ES-I3 (cell line): Measurements from ENCODE around the gene COBL.
A peak's percentile ranks its signal among the peaks of the same experiment; 100 is the strongest.

Experiments used
- H3K36me3 ChIP-seq: 2 replicates; pipeline ENCODE4 v1.6.1; 2013; ENCODE audit warnings: mild to moderate bottlenecking, low read length, control low read depth, moderate library complexity; ENCODE audit not compliant: insufficient read depth
- H3K4me1 ChIP-seq: 2 replicates; pipeline ENCODE4 v1.6.1; 2013; ENCODE audit warnings: mild to moderate bottlenecking, control low read depth, low read length; ENCODE audit not compliant: insufficient read depth
- H3K9ac ChIP-seq: 2 replicates; pipeline ENCODE4 v1.6.1; 2013; ENCODE audit warnings: low read depth, mild to moderate bottlenecking, low read length, moderate library complexity
- H3K9me3 ChIP-seq: 2 replicates; pipeline ENCODE4 v1.6.1; 2013; ENCODE audit warnings: mild to moderate bottlenecking, low read length, moderate library complexity; ENCODE audit not compliant: control insufficient read depth, insufficient read depth

The COBL gene

GRCh38 chr7:51080216-51080615, 236.4 kb downstream of the COBL start:
- peaks cover 25% of the 10 kb centered on the region for H3K4me1 ChIP-seq
- peak overlapping the region; percentile 11; the same call in 1 of the 2 replicates for H3K9ac ChIP-seq
- H3K9me3 ChIP-seq = no peaks in the 10 kb centered on the region
- peaks cover 5% of the 10 kb centered on the region; the same call in 1 of the 2 replicates for H3K36me3 ChIP-seq

- H3K9ac ChIP-seq = no peak overlapping the region
Measured at GRCh38 chr7:51079494-51079893, 237.1 kb downstream of the COBL start.

GRCh38 chr7:51078653-51079052, 238.0 kb downstream of the COBL start:
- H3K9ac ChIP-seq = no peak overlapping the region
- H3K9me3 ChIP-seq = no peaks in the 10 kb centered on the region
- H3K4me1 ChIP-seq = peaks cover 25% of the 10 kb centered on the region
- no peaks in the 10 kb centered on the region; the same call in 1 of the 2 replicates for H3K36me3 ChIP-seq

More at GRCh38 chr7:51079494-51079893, 237.1 kb downstream of the COBL start:
- Histone ChIP-seq H3K4me1 (peaks cover 25% of the 10 kb centered on the region), H3K36me3 (peaks cover 3% of the 10 kb centered on the region; the same call in 1 of the 2 replicates), H3K9me3 (no peaks in the 10 kb centered on the region)

- no peak overlapping the region for H3K9ac ChIP-seq
- no peaks in the 10 kb centered on the region for H3K9me3 ChIP-seq
- H3K4me1 ChIP-seq = peaks cover 25% of the 10 kb centered on the region
- no peaks in the 10 kb centered on the region; the same call in 1 of the 2 replicates for H3K36me3 ChIP-seq
Measured at GRCh38 chr7:51077987-51078370, 238.6 kb downstream of the COBL start.

GRCh38 chr7:51077316-51077986, 239.2 kb downstream of the COBL start:
- Histone ChIP-seq H3K4me1 (peaks cover 21% of the 10 kb centered on the region), H3K36me3 (no peaks in the 10 kb centered on the region; the same call in 1 of the 2 replicates), H3K9me3 (no peaks in the 10 kb centered on the region), H3K9ac (no peak overlapping the region)

- H3K36me3 ChIP-seq = no peaks in the 10 kb centered on the region
Measured at GRCh38 chr7:51075681-51076580, 240.7 kb downstream of the COBL start.

GRCh38 chr7:51073171-51073570, 243.4 kb downstream of the COBL start:
- Histone ChIP-seq H3K4me1 (0 out of 2 replicates have a peak, but pooled peaks cover 2% of the 10 kb centered on the region), H3K36me3 (no peaks in the 10 kb centered on the region), H3K9me3 (no peaks in the 10 kb centered on the region), H3K9ac (no peak overlapping the region)

More at GRCh38 chr7:51075681-51076580, 240.7 kb downstream of the COBL start:
- Histone ChIP-seq H3K9me3 (no peaks in the 10 kb centered on the region), H3K9ac (no peak overlapping the region), H3K4me1 (peaks cover 11% of the 10 kb centered on the region)

GRCh38 chr7:51072281-51072680, 244.3 kb downstream of the COBL start:
- Histone ChIP-seq H3K36me3 (no peaks in the 10 kb centered on the region), H3K9ac (no peak overlapping the region), H3K4me1 (peaks cover 2% of the 10 kb centered on the region; the same call in 1 of the 2 replicates), H3K9me3 (no peaks in the 10 kb centered on the region)

GRCh38 chr7:51071427-51071826, 245.2 kb downstream of the COBL start:
- H3K36me3 ChIP-seq = no peaks in the 10 kb centered on the region
- H3K9me3 ChIP-seq = no peaks in the 10 kb centered on the region
- peaks cover 2% of the 10 kb centered on the region; the same call in 1 of the 2 replicates for H3K4me1 ChIP-seq
- H3K9ac ChIP-seq = no peak overlapping the region

- Histone ChIP-seq H3K9me3 (no peaks in the 10 kb centered on the region), H3K36me3 (no peaks in the 10 kb centered on the region), H3K4me1 (peaks cover 2% of the 10 kb centered on the region; the same call in 1 of the 2 replicates), H3K9ac (no peak overlapping the region)
Measured at GRCh38 chr7:51070151-51070550, 246.5 kb downstream of the COBL start.

- Histone ChIP-seq H3K9me3 (no peaks in the 10 kb centered on the region), H3K36me3 (no peaks in the 10 kb centered on the region), H3K9ac (no peak overlapping the region), H3K4me1 (peaks cover 2% of the 10 kb centered on the region; the same call in 1 of the 2 replicates)
Measured at GRCh38 chr7:51069411-51070083, 247.1 kb downstream of the COBL start.

GRCh38 chr7:51068401-51068800, 248.2 kb downstream of the COBL start:
- Histone ChIP-seq H3K9ac (no peak overlapping the region), H3K36me3 (no peaks in the 10 kb centered on the region), H3K4me1 (peaks cover 2% of the 10 kb centered on the region; the same call in 1 of the 2 replicates), H3K9me3 (no peaks in the 10 kb centered on the region)

- H3K9me3 ChIP-seq = no peaks in the 10 kb centered on the region
- H3K4me1 ChIP-seq = peaks cover 2% of the 10 kb centered on the region; the same call in 1 of the 2 replicates
- H3K9ac ChIP-seq = no peak overlapping the region
- H3K36me3 ChIP-seq = no peaks in the 10 kb centered on the region
Measured at GRCh38 chr7:51067757-51068156, 248.9 kb downstream of the COBL start.

- no peak overlapping the region for H3K9ac ChIP-seq
- H3K9me3 ChIP-seq = no peaks in the 10 kb centered on the region
- H3K4me1 ChIP-seq = peaks cover 2% of the 10 kb centered on the region; the same call in 1 of the 2 replicates
- H3K36me3 ChIP-seq = no peaks in the 10 kb centered on the region
Measured at GRCh38 chr7:51067258-51067657, 249.4 kb downstream of the COBL start.
